Measurements from ENCODE around the gene NAP1L4. TPM values are rescaled to one million over a fixed set of nuclear protein-coding genes. Genes with fewer than 3 reads are reported as not detected.

Gene NAP1L4
- total RNA-seq, 1 experiment from 2014 or later, result 189 TPM

GRCh38 chr11:2913776-2914175, 78.4 kb downstream of the NAP1L4 start (continued):
- TF ChIP-seq E2F1 (CRISPR knock-in tag; IDR thresholded peaks at IDR 0.05) (no peak), TEAD1 (CRISPR knock-in tag; IDR thresholded peaks at IDR 0.05) (no peak)

GRCh38 chr11:2913019-2913431, 79.1 kb downstream of the NAP1L4 start:
- no peaks in the 10 kb centered on the region for H3K9me3 Mint-ChIP-seq
- no peaks in the 10 kb centered on the region for H3K36me3 Mint-ChIP-seq
- DNase-seq (ENCODE audit: low spot score) (no peak), ATAC-seq (no peak)
- H3K4me3 Mint-ChIP-seq, result no peak overlapping the region
- H3K4me1 Mint-ChIP-seq, result no peaks in the 10 kb centered on the region
- H3K27ac Mint-ChIP-seq, result 0 out of 2 replicates have a peak overlapping the region, but pooled peaks have one; percentile 23
- ChIA-PET CTCF (interaction anchor here (0.6 to 1.6 kb wide), 4 partner anchors 17 to 380 kb away, joined by 3 to 4 read pairs (median 4); no protein-coding TSS in a partner anchor), POLR2A (interaction anchor here (0.5 kb wide), 1 partner anchor 342 kb away, joined by 4 read pairs; no protein-coding TSS in a partner anchor)
- peaks cover 17% of the 10 kb centered on the region for H3K27me3 Mint-ChIP-seq (ENCODE audit: low read depth)
- no peak for TF ChIP-seq ZNF512 (CRISPR knock-in tag; IDR thresholded peaks at IDR 0.05; ENCODE audit: borderline replicate concordance)
- TF ChIP-seq GABPB1 (CRISPR knock-in tag; IDR thresholded peaks at IDR 0.05), result no peak

GRCh38 chr11:2912498-2912897, 79.6 kb downstream of the NAP1L4 start:
- H3K4me3 Mint-ChIP-seq, result no peak overlapping the region
- DNase-seq (ENCODE audit: low spot score) (no peak), ATAC-seq (peak; percentile 28)
- no peaks in the 10 kb centered on the region for H3K4me1 Mint-ChIP-seq
- H3K36me3 Mint-ChIP-seq, result no peaks in the 10 kb centered on the region
- POLR2A ChIA-PET, result no interaction called here
- CTCF ChIA-PET, result interaction anchor here (1.5 to 4.4 kb wide), 3 partner anchors 21 to 179 kb away, joined by 3 to 16 read pairs (median 4); no protein-coding TSS in a partner anchor
- no peaks in the 10 kb centered on the region for H3K9me3 Mint-ChIP-seq
- H3K27me3 Mint-ChIP-seq (ENCODE audit: low read depth), result peaks cover 20% of the 10 kb centered on the region
- H3K27ac Mint-ChIP-seq, result no peak overlapping the region
- TF ChIP-seq ETV6 (CRISPR knock-in tag; IDR thresholded peaks at IDR 0.05) (no peak), HMGA2 (CRISPR knock-in tag; IDR thresholded peaks at IDR 0.05) (no peak), TCF7 (CRISPR knock-in tag; IDR thresholded peaks at IDR 0.05; ENCODE audit: low read depth) (no peak), JAZF1 (CRISPR knock-in tag; IDR thresholded peaks at IDR 0.05) (no peak), ZNF532 (CRISPR knock-in tag; IDR thresholded peaks at IDR 0.05; ENCODE audit: borderline replicate concordance) (no peak), AFF4 (CRISPR knock-in tag; IDR thresholded peaks at IDR 0.05; ENCODE audit: borderline replicate concordance) (no peak), FOXK1 (CRISPR knock-in tag; IDR thresholded peaks at IDR 0.05) (no peak), IRF2 (CRISPR knock-in tag; IDR thresholded peaks at IDR 0.05; ENCODE audit: borderline replicate concordance, low read depth) (no peak), NFE2L1 (CRISPR knock-in tag; IDR thresholded peaks at IDR 0.05) (no peak), ZNF219 (CRISPR knock-in tag; IDR thresholded peaks at IDR 0.05; ENCODE audit: borderline replicate concordance) (no peak), ZNF138 (CRISPR knock-in tag; conservative IDR thresholded peaks at IDR 0.05) (no peak), CDX4 (CRISPR knock-in tag; IDR thresholded peaks at IDR 0.05; ENCODE audit: borderline replicate concordance) (no peak), E2F4 (CRISPR knock-in tag; IDR thresholded peaks at IDR 0.05; ENCODE audit: borderline replicate concordance, low read depth) (no peak), KAT7 (CRISPR knock-in tag; IDR thresholded peaks at IDR 0.05; ENCODE audit: borderline replicate concordance) (no peak), SP1 (CRISPR knock-in tag; conservative IDR thresholded peaks at IDR 0.05) (no peak)

Data from WTC11 (cell line).